Endodermal cell (in vitro differentiated cells): ENCODE measurements around the gene TRABD2B. TPM values are rescaled to one million over a fixed set of nuclear protein-coding genes. Genes with fewer than 3 reads are reported as not detected.

Source experiments
- DNase-seq: peaks from one replicate; pipeline ENCODE4 v3.0.0-alpha.2; 2017
- H3K27ac ChIP-seq: 2 replicates; pipeline ENCODE4 v1.5.1; 2013; ENCODE audit warnings: mild to moderate bottlenecking, low read depth, low read length, moderate library complexity
- H3K27me3 ChIP-seq: 2 replicates; pipeline ENCODE4 v1.6.1; 2013; ENCODE audit warnings: mild to moderate bottlenecking, low read length, moderate library complexity; ENCODE audit not compliant: insufficient read depth, control insufficient read depth, poor library complexity, severe bottlenecking
- H3K36me3 ChIP-seq: 2 replicates; pipeline ENCODE4 v1.7.0; 2013; ENCODE audit warnings: mild to moderate bottlenecking, low read length, moderate library complexity; ENCODE audit not compliant: control insufficient read depth, insufficient read depth
- H3K4me1 ChIP-seq: one replicate; pipeline ENCODE4 v1.7.0; 2013; ENCODE audit warnings: low read length; ENCODE audit not compliant: control insufficient read depth, insufficient read depth
- H3K4me3 ChIP-seq: 2 replicates; pipeline ENCODE4 v1.5.1; 2013; ENCODE audit warnings: mild to moderate bottlenecking, low read length, moderate library complexity
- H3K9ac ChIP-seq: 2 replicates; pipeline ENCODE4 v1.6.1; 2013; ENCODE audit warnings: mild to moderate bottlenecking, low read length, moderate library complexity; ENCODE audit not compliant: poor library complexity, severe bottlenecking; ENCODE audit errors: extremely low read depth
- H3K9me3 ChIP-seq: 2 replicates; pipeline ENCODE4 v1.6.1; 2013; ENCODE audit warnings: mild to moderate bottlenecking, low read length, moderate library complexity; ENCODE audit not compliant: control insufficient read depth
- H3K27ac Mint-ChIP-seq: 2 replicates; pipeline ENCODE4 v1.8.0; 2020; ENCODE audit warnings: mixed read lengths
- H3K27me3 Mint-ChIP-seq: 2 replicates; pipeline ENCODE4 v1.8.0; 2021; ENCODE audit warnings: mild to moderate bottlenecking, mixed read lengths; ENCODE audit not compliant: insufficient read depth
- H3K36me3 Mint-ChIP-seq: 2 replicates; pipeline ENCODE4 v1.8.0; 2020; ENCODE audit warnings: low read depth, mixed read lengths
- H3K4me1 Mint-ChIP-seq: 2 replicates; pipeline ENCODE4 v1.8.0; 2020; ENCODE audit warnings: mixed read lengths
- H3K4me3 Mint-ChIP-seq: 2 replicates; pipeline ENCODE4 v1.8.0; 2020; ENCODE audit warnings: mild to moderate bottlenecking, moderate library complexity, mixed read lengths
- H3K9me3 Mint-ChIP-seq: 2 replicates; pipeline ENCODE4 v1.8.0; 2020; ENCODE audit warnings: mild to moderate bottlenecking, mixed read lengths
- WGBS, 2 experiments: methylation state at CpG; one replicate each; pipeline versions ENCODE4 v1.1.5 to v1.1.7; 2013; ENCODE audit warnings: missing lambda C conversion rate in 2 of 2, mixed read lengths in 1 of 2; ENCODE audit not compliant: insufficient coverage in 1 of 2, insufficient read length in 1 of 2; 5-methylcytosine and 5-hydroxymethylcytosine counted together
- total RNA-seq, 2 donors: library from RNA; stranded (reverse); fragmentation: NEBNext Ultra II Directional in 1 of 2; extraction: Animal tissue kit (Norgen Biotek cat#: 25700) in 1 of 2; gene quantifications; 2 replicates in 1 of 2; 3 replicates in 1 of 2; pipeline ENCODE4 v1.2.1, GENCODE V29; 2021
- TF ChIP-seq, protein P1 (sequence below): fragments of 200-600 bp; sonication (generic); conservative IDR thresholded peaks from 2 replicates; pipeline ENCODE4 v1.5.0; 2021; ENCODE audit warnings: antibody characterized with exemption, mild to moderate bottlenecking

TRABD2B gene
- total RNA-seq, 2 donors from 2014 or later = 24.4 to 28.0 TPM

DNA sequence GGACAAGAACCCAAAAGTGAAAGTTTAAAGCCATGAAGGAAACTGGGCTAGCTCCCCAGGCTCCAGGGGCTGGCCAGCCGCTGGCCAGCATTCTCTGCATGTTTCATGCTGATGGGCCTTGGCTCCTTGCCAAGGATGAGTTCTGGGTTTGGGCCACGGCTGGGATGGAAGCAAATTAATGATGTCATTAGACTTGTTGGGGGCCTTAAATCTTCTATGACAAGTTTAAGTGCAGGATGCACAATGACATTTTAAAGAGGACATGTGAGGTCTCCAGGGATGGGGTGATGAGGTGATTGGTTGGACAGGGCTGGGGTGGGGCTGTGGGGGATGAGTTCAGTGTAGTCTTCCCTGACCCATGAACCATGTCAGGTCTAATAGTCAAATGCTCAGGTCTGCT, 199.6 kb downstream of the TRABD2B start:
- Histone ChIP-seq H3K9ac (no peak overlapping the region), H3K9me3 (no peaks in the 10 kb centered on the region), H3K27ac (no peak overlapping the region), H3K36me3 (peaks cover 77% of the 10 kb centered on the region), H3K4me1 (no peaks in the 10 kb centered on the region), H3K4me3 (no peak overlapping the region), H3K27me3 (no peaks in the 10 kb centered on the region)
- peaks cover 63% of the 10 kb centered on the region for H3K36me3 Mint-ChIP-seq
- no peak overlapping the region for H3K27ac Mint-ChIP-seq
- TF ChIP-seq, protein P1, sequence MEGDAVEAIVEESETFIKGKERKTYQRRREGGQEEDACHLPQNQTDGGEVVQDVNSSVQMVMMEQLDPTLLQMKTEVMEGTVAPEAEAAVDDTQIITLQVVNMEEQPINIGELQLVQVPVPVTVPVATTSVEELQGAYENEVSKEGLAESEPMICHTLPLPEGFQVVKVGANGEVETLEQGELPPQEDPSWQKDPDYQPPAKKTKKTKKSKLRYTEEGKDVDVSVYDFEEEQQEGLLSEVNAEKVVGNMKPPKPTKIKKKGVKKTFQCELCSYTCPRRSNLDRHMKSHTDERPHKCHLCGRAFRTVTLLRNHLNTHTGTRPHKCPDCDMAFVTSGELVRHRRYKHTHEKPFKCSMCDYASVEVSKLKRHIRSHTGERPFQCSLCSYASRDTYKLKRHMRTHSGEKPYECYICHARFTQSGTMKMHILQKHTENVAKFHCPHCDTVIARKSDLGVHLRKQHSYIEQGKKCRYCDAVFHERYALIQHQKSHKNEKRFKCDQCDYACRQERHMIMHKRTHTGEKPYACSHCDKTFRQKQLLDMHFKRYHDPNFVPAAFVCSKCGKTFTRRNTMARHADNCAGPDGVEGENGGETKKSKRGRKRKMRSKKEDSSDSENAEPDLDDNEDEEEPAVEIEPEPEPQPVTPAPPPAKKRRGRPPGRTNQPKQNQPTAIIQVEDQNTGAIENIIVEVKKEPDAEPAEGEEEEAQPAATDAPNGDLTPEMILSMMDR = no peak
- no peaks in the 10 kb centered on the region for H3K27me3 Mint-ChIP-seq
- H3K4me1 Mint-ChIP-seq = no peaks in the 10 kb centered on the region
- no peak for DNase-seq
- no peaks in the 10 kb centered on the region for H3K9me3 Mint-ChIP-seq
- no peak overlapping the region for H3K4me3 Mint-ChIP-seq
- 85% methylated on average over 2 of the region's 2 CpGs; no CpG with 5 or more reads in 1 of the 2 experiments for WGBS, 2 experiments

GRCh38 chr1:47796626-47797025, 200.6 kb downstream of the TRABD2B start:
- no peak overlapping the region for H3K27ac Mint-ChIP-seq
- no peaks in the 10 kb centered on the region for H3K9me3 ChIP-seq
- WGBS, 2 experiments = 93 to 99% methylated on average over 6 of the region's 6 CpGs
- no peaks in the 10 kb centered on the region for H3K4me1 ChIP-seq
- no peak overlapping the region for H3K4me3 ChIP-seq
- peaks cover 70% of the 10 kb centered on the region for H3K36me3 Mint-ChIP-seq
- H3K27me3 ChIP-seq = no peaks in the 10 kb centered on the region
- H3K4me3 Mint-ChIP-seq = no peak overlapping the region
- no peak overlapping the region for H3K27ac ChIP-seq
- DNase-seq = no peak
- no peaks in the 10 kb centered on the region for H3K27me3 Mint-ChIP-seq
- H3K9me3 Mint-ChIP-seq = no peaks in the 10 kb centered on the region
- peaks cover 87% of the 10 kb centered on the region for H3K36me3 ChIP-seq
- TF ChIP-seq, protein P1 = no peak
- no peaks in the 10 kb centered on the region for H3K4me1 Mint-ChIP-seq
- H3K9ac ChIP-seq = no peak overlapping the region

- TF ChIP-seq, protein P1 = no peak
- Histone ChIP-seq H3K4me1 (no peaks in the 10 kb centered on the region), H3K9me3 (no peaks in the 10 kb centered on the region), H3K27ac (no peak overlapping the region), H3K4me3 (no peak overlapping the region), H3K27me3 (no peaks in the 10 kb centered on the region), H3K36me3 (peaks cover 86% of the 10 kb centered on the region), H3K9ac (no peak overlapping the region)
- DNase-seq = no peak
- Mint-ChIP-seq H3K27me3 (no peaks in the 10 kb centered on the region), H3K36me3 (peaks cover 63% of the 10 kb centered on the region), H3K9me3 (no peaks in the 10 kb centered on the region), H3K4me3 (no peak overlapping the region), H3K4me1 (no peaks in the 10 kb centered on the region), H3K27ac (no peak overlapping the region)
- WGBS, 2 experiments = 94 to 97% methylated on average over 2 of the region's 2 CpGs
These were observed 202.1 kb downstream of the TRABD2B start for GRCh38 chr1:47795102-47795501.
